B cell (primary cell): ENCODE results near the gene BABAM1. TPM values are rescaled to one million over a fixed set of nuclear protein-coding genes. Genes with fewer than 3 reads are reported as not detected.

Experiments
- ATAC-seq: fragments of 200-7000 bp; cut with Tn5 transposase; one replicate; pipeline ENCODE4 v1.10.0; 2021; ENCODE audit warnings: low read depth, mild to moderate bottlenecking, moderate number of reproducible peaks, moderate library complexity
- CTCF ChIA-PET: fragments of 350-600 bp; sonication (Branson Sonifier 250); formaldehyde crosslinking; loops from one replicate; lab custom pipeline; 2021; ENCODE audit warnings: antibody characterized with exemption, inconsistent platforms; lab: Charles Lee
- POLR2A ChIA-PET: fragments of 350-600 bp; sonication (Branson Sonifier 250); formaldehyde crosslinking; loops from one replicate; lab custom pipeline; 2021; ENCODE audit warnings: antibody characterized with exemption; lab: Charles Lee
- DNase-seq: peaks from one replicate; pipeline ENCODE4 v3.0.0; 2013
- H2AFZ ChIP-seq: 2 replicates; pipeline ENCODE4 v1.6.1; 2012; ENCODE audit warnings: mild to moderate bottlenecking, low read depth, low read length; ENCODE audit not compliant: insufficient read depth, poor library complexity, severe bottlenecking
- H3K27ac ChIP-seq, 2 donors: 1 replicate in 1 of 2; 2 replicates in 1 of 2; pipeline ENCODE4 v1.5.1; 2012 to 2013; ENCODE audit warnings: low read length in 2 of 2, mild to moderate bottlenecking in 2 of 2, moderate library complexity in 1 of 2
- H3K27me3 ChIP-seq, 4 experiments: fragments of 200-600 bp in 1 of 4; sonication (generic) in 1 of 4; replicated peaks in 1 of 4; 1 replicate in 2 of 4; 2 replicates in 2 of 4; pipeline versions ENCODE4 v1.6.1 to v1.7.0; 2013 to 2016; ENCODE audit warnings: low read length in 3 of 4, mild to moderate bottlenecking in 2 of 4, mixed read lengths in 1 of 4, moderate library complexity in 1 of 4; ENCODE audit not compliant: insufficient read depth in 4 of 4, control insufficient read depth in 3 of 4; ENCODE audit errors: control extremely low read depth in 1 of 4
- H3K36me3 ChIP-seq, 2 experiments: replicated peaks in 1 of 2; 1 replicate in 1 of 2; 2 replicates in 1 of 2; pipeline versions ENCODE4 v1.6.1 to v1.7.1; 2013; ENCODE audit warnings: low read length in 1 of 2; ENCODE audit not compliant: insufficient read depth in 2 of 2, control insufficient read depth in 1 of 2; ENCODE audit errors: control extremely low read depth in 1 of 2, extremely low read depth in 1 of 2
- H3K4me1 ChIP-seq, 2 donors: fragments of 200-600 bp in 1 of 2; sonication (generic) in 1 of 2; 1 replicate in 1 of 2; 2 replicates in 1 of 2; pipeline versions ENCODE4 v1.5.1 to v1.6.1; 2013 to 2017; ENCODE audit warnings: low read length in 2 of 2; ENCODE audit not compliant: control insufficient read depth in 2 of 2, insufficient read depth in 2 of 2
- H3K4me2 ChIP-seq: replicated peaks from 2 replicates; pipeline ENCODE3; 2012; ENCODE audit warnings: mild to moderate bottlenecking, low read depth, low read length; ENCODE audit not compliant: poor library complexity, severe bottlenecking
- H3K4me3 ChIP-seq, 5 experiments: fragments of 200-600 bp in 1 of 5; sonication (generic) in 1 of 5; 1 replicate in 3 of 5; 2 replicates in 2 of 5; pipeline versions ENCODE4 v1.5.1 to v1.7.0; 2011 to 2016; ENCODE audit warnings: low read length in 4 of 5, mild to moderate bottlenecking in 4 of 5, low read depth in 2 of 5, control low read depth in 1 of 5, moderate library complexity in 1 of 5; ENCODE audit not compliant: insufficient read depth in 1 of 5; ENCODE audit errors: control extremely low read depth in 1 of 5, extremely low read depth in 1 of 5
- H3K79me2 ChIP-seq: fragments of 200-600 bp; sonication (generic); one replicate; pipeline ENCODE4 v1.6.0; 2016; ENCODE audit warnings: low read length; ENCODE audit not compliant: control insufficient read depth, insufficient read depth
- H3K9ac ChIP-seq: fragments of 200-600 bp; sonication (generic); 2 replicates; pipeline ENCODE4 v1.6.1; 2017; ENCODE audit warnings: mild to moderate bottlenecking, low read length, moderate library complexity
- H3K9me3 ChIP-seq, 3 donors: one replicate each; pipeline versions ENCODE4 v1.6.1 to v1.7.1; 2013; ENCODE audit warnings: low read length in 2 of 3; ENCODE audit not compliant: control insufficient read depth in 2 of 3, insufficient read depth in 1 of 3; ENCODE audit errors: control extremely low read depth in 1 of 3
- H4K20me1 ChIP-seq: 2 replicates; pipeline ENCODE4 v1.6.0; 2012; ENCODE audit warnings: mild to moderate bottlenecking, low read length; ENCODE audit not compliant: insufficient read depth, control insufficient read depth, poor library complexity, severe bottlenecking
- H3K27ac Mint-ChIP-seq: one replicate; pipeline ENCODE4 v1.8.0; 2021; ENCODE audit warnings: mixed read lengths
- H3K27me3 Mint-ChIP-seq: one replicate; pipeline ENCODE4 v1.8.0; 2021; ENCODE audit warnings: mixed read lengths
- H3K4me1 Mint-ChIP-seq: one replicate; pipeline ENCODE4 v1.8.0; 2021; ENCODE audit warnings: mixed read lengths
- H3K4me3 Mint-ChIP-seq: one replicate; pipeline ENCODE4 v1.8.0; 2021; ENCODE audit warnings: mixed read lengths
- H3K9me3 Mint-ChIP-seq: one replicate; pipeline ENCODE4 v1.8.0; 2022; ENCODE audit warnings: mixed read lengths; ENCODE audit not compliant: insufficient read depth
- CTCF ChIP-seq: fragments of 200-600 bp; IDR thresholded peaks from one replicate; pipeline ENCODE4 v1.8.0; 2022; ENCODE audit warnings: antibody characterized with exemption, mild to moderate bottlenecking
- EZH2 ChIP-seq: IDR thresholded peaks from 2 replicates; pipeline ENCODE4 v1.6.1; 2012; ENCODE audit warnings: borderline replicate concordance, low read depth, mild to moderate bottlenecking, moderate library complexity, low read length; ENCODE audit not compliant: insufficient read depth, poor library complexity, severe bottlenecking
- WGBS: methylation state at CpG from one replicate; pipeline ENCODE4 v1.1.5; 2013; ENCODE audit warnings: missing lambda C conversion rate; ENCODE audit not compliant: insufficient coverage; 5-methylcytosine and 5-hydroxymethylcytosine counted together
- intact Hi-C: fragments of 100-400 bp; cut with micrococcal nuclease; formaldehyde crosslinking; loops from one replicate; pipeline ENCODE4 v1.10.0; 2022
- polyA plus RNA-seq: library from polyadenylated mRNA; depleted of rRNA; stranded (reverse); fragments of >200 nt; gene quantifications from 2 replicates; pipeline ENCODE4 v1.2.3, GENCODE V29; 2012
- total RNA-seq, 2 donors: library from RNA; stranded (reverse); fragments of 120-200 nt in 1 of 2; gene quantifications; 1 replicate in 1 of 2; 2 replicates in 1 of 2; pipeline versions ENCODE4 v1.2.3 to v1.2.4, GENCODE V29; 2013 to 2022

The BABAM1 gene
- total and polyA plus RNA-seq, 2 donors (not counting 1 experiment from before 2014, with no cell fraction given), result 105 to 129 TPM

GRCh38 chr19:17327068-17327653 is 59.9 kb downstream of the BABAM1 start:
- Histone ChIP-seq H2AFZ (no peak overlapping the region), H3K9ac (no peak overlapping the region), H3K4me3 (no peak overlapping the region), H3K4me1 (peaks cover 13 to 17% of the 10 kb centered on the region in 2 donors), H3K9me3 (no peaks in the 10 kb centered on the region), H3K27ac (no peak overlapping the region), H3K4me2 (peak overlapping the region; percentile 97), H3K27me3 (peaks cover 0 to 19% (median 1%) of the 10 kb centered on the region in 4 experiments), H3K36me3 (no peaks in the 10 kb centered on the region), H3K79me2 (no peaks in the 10 kb centered on the region), H4K20me1 (peaks cover 2% of the 10 kb centered on the region)
- DNase-seq (peak; percentile 27), ATAC-seq (no peak)
- no peaks in the 10 kb centered on the region for H3K9me3 Mint-ChIP-seq
- CTCF ChIA-PET, result no interaction called here
- peaks cover 13% of the 10 kb centered on the region for H3K4me1 Mint-ChIP-seq
- intact Hi-C loops, result no loop called here
- peak overlapping the region; percentile 29 for H3K4me3 Mint-ChIP-seq
- TF ChIP-seq CTCF (no peak), EZH2 (no peak)
- peaks cover 6% of the 10 kb centered on the region for H3K27me3 Mint-ChIP-seq
- H3K27ac Mint-ChIP-seq, result no peak overlapping the region
- POLR2A ChIA-PET, result interaction anchor here (1.2 kb wide), 1 partner anchor 18 kb away, joined by 7 read pairs; the partner anchor contains the start of gene DDA1
- WGBS, result 96% methylated on average over 27 of the region's 27 CpGs
